Glutamatergic neuron (in vitro differentiated cells): ENCODE measurements around the gene NYAP2. TPM values are rescaled to one million over a fixed set of nuclear protein-coding genes. Genes with fewer than 3 reads are reported as not detected.

Experiments used
- DNase-seq: peaks from one replicate; pipeline ENCODE4 v3.0.0; 2022
- H3K27ac Mint-ChIP-seq: one replicate; pipeline ENCODE4 v1.8.0; 2020; ENCODE audit warnings: mild to moderate bottlenecking, mixed read lengths, inconsistent platforms; ENCODE audit not compliant: unreplicated experiment
- H3K27me3 Mint-ChIP-seq: one replicate; pipeline ENCODE4 v1.8.0; 2020; ENCODE audit warnings: mild to moderate bottlenecking, moderate library complexity, mixed read lengths, inconsistent platforms; ENCODE audit not compliant: unreplicated experiment
- H3K36me3 Mint-ChIP-seq: one replicate; pipeline ENCODE4 v1.8.0; 2020; ENCODE audit warnings: mild to moderate bottlenecking, mixed read lengths, inconsistent platforms; ENCODE audit not compliant: unreplicated experiment
- H3K4me1 Mint-ChIP-seq: one replicate; pipeline ENCODE4 v1.8.0; 2020; ENCODE audit warnings: mild to moderate bottlenecking, low read depth, mixed read lengths, inconsistent platforms; ENCODE audit not compliant: unreplicated experiment
- H3K4me3 Mint-ChIP-seq: one replicate; pipeline ENCODE4 v1.8.0; 2020; ENCODE audit warnings: mild to moderate bottlenecking, mixed read lengths, inconsistent platforms; ENCODE audit not compliant: unreplicated experiment
- H3K9me3 Mint-ChIP-seq: one replicate; pipeline ENCODE4 v1.8.0; 2020; ENCODE audit warnings: mild to moderate bottlenecking, moderate library complexity, mixed read lengths, inconsistent platforms; ENCODE audit not compliant: unreplicated experiment
- total RNA-seq: library from RNA; stranded (reverse); fragmentation: NEBNext Ultra II Directional; extraction: Animal tissue kit (Norgen Biotek cat#: 25700); gene quantifications from one replicate; pipeline ENCODE4 v1.2.1, GENCODE V29; 2021; ENCODE audit not compliant: unreplicated experiment
- TF ChIP-seq, protein P1 (sequence below): fragments of 200-600 bp; sonication (generic); IDR thresholded peaks from one replicate; pipeline ENCODE4 v1.5.0; 2021; ENCODE audit not compliant: partially characterized antibody, unreplicated experiment

Gene NYAP2
- total RNA-seq, 1 donor from 2014 or later: 0.32 TPM

DNA sequence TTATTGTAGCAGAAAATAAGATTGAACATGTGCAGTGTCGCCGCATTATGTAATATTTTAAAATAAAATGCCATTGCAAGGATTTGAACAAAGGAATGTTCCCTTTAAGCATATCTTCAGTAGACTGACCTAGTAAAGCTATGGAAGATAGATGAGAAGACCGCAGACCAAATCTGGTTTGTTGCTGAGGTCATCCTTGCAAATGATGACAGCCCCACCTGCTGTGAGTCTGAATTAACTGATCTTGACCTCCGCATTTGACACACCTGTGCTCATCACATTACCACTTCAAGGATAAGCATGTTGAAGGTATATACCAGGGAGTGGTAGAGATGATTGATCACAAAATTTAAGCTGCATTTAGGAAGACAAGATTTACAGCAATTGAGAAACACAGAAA, 96.2 kb downstream of the NYAP2 start:
- Mint-ChIP-seq H3K4me3 (no peak overlapping the region), H3K27me3 (no peaks in the 10 kb centered on the region), H3K27ac (no peak overlapping the region), H3K4me1 (no peaks in the 10 kb centered on the region), H3K9me3 (no peaks in the 10 kb centered on the region), H3K36me3 (no peaks in the 10 kb centered on the region)
- DNase-seq: no peak
- TF ChIP-seq, protein P1, sequence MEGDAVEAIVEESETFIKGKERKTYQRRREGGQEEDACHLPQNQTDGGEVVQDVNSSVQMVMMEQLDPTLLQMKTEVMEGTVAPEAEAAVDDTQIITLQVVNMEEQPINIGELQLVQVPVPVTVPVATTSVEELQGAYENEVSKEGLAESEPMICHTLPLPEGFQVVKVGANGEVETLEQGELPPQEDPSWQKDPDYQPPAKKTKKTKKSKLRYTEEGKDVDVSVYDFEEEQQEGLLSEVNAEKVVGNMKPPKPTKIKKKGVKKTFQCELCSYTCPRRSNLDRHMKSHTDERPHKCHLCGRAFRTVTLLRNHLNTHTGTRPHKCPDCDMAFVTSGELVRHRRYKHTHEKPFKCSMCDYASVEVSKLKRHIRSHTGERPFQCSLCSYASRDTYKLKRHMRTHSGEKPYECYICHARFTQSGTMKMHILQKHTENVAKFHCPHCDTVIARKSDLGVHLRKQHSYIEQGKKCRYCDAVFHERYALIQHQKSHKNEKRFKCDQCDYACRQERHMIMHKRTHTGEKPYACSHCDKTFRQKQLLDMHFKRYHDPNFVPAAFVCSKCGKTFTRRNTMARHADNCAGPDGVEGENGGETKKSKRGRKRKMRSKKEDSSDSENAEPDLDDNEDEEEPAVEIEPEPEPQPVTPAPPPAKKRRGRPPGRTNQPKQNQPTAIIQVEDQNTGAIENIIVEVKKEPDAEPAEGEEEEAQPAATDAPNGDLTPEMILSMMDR: no peak

- H3K9me3 Mint-ChIP-seq: no peaks in the 10 kb centered on the region
- DNase-seq: no peak
- H3K27ac Mint-ChIP-seq: no peak overlapping the region
- TF ChIP-seq, protein P1: no peak
- H3K36me3 Mint-ChIP-seq: no peaks in the 10 kb centered on the region
- no peaks in the 10 kb centered on the region for H3K4me1 Mint-ChIP-seq
- H3K4me3 Mint-ChIP-seq: no peak overlapping the region
- no peaks in the 10 kb centered on the region for H3K27me3 Mint-ChIP-seq
Observed at GRCh38 chr2:225496568-225496967, 97.1 kb downstream of the NYAP2 start.

DNA sequence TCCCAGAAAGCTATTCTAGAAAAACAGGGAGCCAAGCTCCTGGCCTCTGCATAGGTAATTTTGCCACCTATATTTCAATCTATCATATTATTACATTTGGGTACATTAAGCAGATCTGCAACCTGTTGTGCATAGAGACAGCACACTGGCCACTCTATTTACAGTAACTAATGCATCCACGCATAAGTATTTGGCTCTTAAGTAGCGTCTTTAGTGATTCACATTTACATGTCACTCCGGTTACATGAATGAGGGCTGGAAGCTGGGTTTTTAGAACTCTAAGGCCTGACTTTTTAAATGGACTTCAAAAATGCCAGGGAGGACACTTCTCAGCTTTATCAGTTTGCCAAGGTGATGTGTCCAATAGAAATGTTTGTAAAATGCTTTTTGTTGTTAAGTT, 97.7 kb downstream of the NYAP2 start:
- no peak for DNase-seq
- Mint-ChIP-seq H3K9me3 (no peaks in the 10 kb centered on the region), H3K36me3 (no peaks in the 10 kb centered on the region), H3K4me1 (no peaks in the 10 kb centered on the region), H3K27me3 (no peaks in the 10 kb centered on the region), H3K27ac (no peak overlapping the region), H3K4me3 (no peak overlapping the region)
- TF ChIP-seq, protein P1: no peak

GRCh38 chr2:225501022-225501421, 101.5 kb downstream of the NYAP2 start:
- no peak overlapping the region for H3K27ac Mint-ChIP-seq
- no peak overlapping the region for H3K4me3 Mint-ChIP-seq
- no peaks in the 10 kb centered on the region for H3K4me1 Mint-ChIP-seq
- H3K9me3 Mint-ChIP-seq: no peaks in the 10 kb centered on the region
- no peaks in the 10 kb centered on the region for H3K36me3 Mint-ChIP-seq
- no peak for DNase-seq
- TF ChIP-seq, protein P1: no peak
- no peaks in the 10 kb centered on the region for H3K27me3 Mint-ChIP-seq

DNA sequence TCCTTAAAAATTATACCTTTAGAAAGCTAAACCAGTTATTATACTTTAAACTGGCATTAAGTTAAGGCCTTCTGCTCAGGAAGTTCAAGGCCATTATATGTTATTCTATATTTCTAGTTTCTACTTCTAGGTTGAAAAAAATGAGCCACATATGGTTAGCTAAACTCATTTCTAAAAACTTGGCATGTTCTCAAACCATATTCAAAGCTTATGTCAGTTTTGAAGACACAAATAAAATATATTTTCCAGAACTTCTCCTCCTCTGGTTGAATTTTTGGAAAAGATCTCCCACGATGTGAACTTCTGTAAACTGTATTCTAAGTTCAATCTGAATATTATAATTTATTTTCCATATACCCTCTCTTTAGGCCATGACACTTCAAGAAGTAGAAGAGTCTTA, 103.5 kb downstream of the NYAP2 start:
- TF ChIP-seq, protein P1: no peak
- Mint-ChIP-seq H3K4me1 (no peaks in the 10 kb centered on the region), H3K36me3 (no peaks in the 10 kb centered on the region), H3K27me3 (no peaks in the 10 kb centered on the region), H3K4me3 (no peak overlapping the region), H3K9me3 (no peaks in the 10 kb centered on the region), H3K27ac (no peak overlapping the region)
- DNase-seq: no peak
